H1 (cell line): Measurements from ENCODE around the gene CTNNA3. TPM values are rescaled to one million over a fixed set of nuclear protein-coding genes. Genes with fewer than 3 reads are reported as not detected.

Experiments
- CTCF ChIA-PET: fragments of 300-600 bp; sonication (Branson Sonifier 250); formaldehyde crosslinking; loops from one replicate; lab custom pipeline; 2021; ENCODE audit not compliant: partially characterized antibody; lab: Charles Lee
- POLR2A ChIA-PET: fragments of 300-600 bp; sonication (Branson Sonifier 250); formaldehyde crosslinking; loops from one replicate; lab custom pipeline; 2021; ENCODE audit warnings: inconsistent platforms; ENCODE audit not compliant: partially characterized antibody; lab: Charles Lee
- DNase-seq, 2 experiments: peaks; one replicate each; pipeline versions ENCODE4 v3.0.0 to v3.0.0-alpha.2; 2010 to 2022; ENCODE audit warnings: low spot score in 2 of 2, low read depth in 1 of 2, mixed read lengths in 1 of 2
- FAIRE-seq: peaks from 2 replicates; lab custom pipeline; 2011; peaks lifted over from hg19 to GRCh38; lab: Jason Lieb, UNC
- H2AFZ ChIP-seq: 2 replicates; pipeline ENCODE4 v1.8.1; 2012; ENCODE audit warnings: low read length, inconsistent platforms
- H2AK5ac ChIP-seq: 2 replicates; pipeline ENCODE4 v1.6.1; 2013; ENCODE audit warnings: low read depth, low read length
- H2BK120ac ChIP-seq: replicated peaks from 2 replicates; pipeline ENCODE3; 2013; ENCODE audit warnings: low read depth, low read length, inconsistent platforms
- H2BK12ac ChIP-seq: 2 replicates; pipeline ENCODE4 v1.6.1; 2013; ENCODE audit warnings: low read depth, low read length
- H2BK15ac ChIP-seq: 2 replicates; pipeline ENCODE4 v1.6.1; 2013; ENCODE audit warnings: low read length
- H2BK20ac ChIP-seq: 2 replicates; pipeline ENCODE4 v1.6.1; 2013; ENCODE audit warnings: low read length
- H2BK5ac ChIP-seq: 2 replicates; pipeline ENCODE4 v1.6.1; 2013; ENCODE audit warnings: low read depth, low read length
- H3K14ac ChIP-seq: 2 replicates; pipeline ENCODE4 v1.6.1; 2013; ENCODE audit warnings: inconsistent platforms; ENCODE audit not compliant: insufficient read length
- H3K18ac ChIP-seq: 2 replicates; pipeline ENCODE4 v1.6.1; 2013; ENCODE audit warnings: low read length; ENCODE audit errors: extremely low read depth
- H3K23ac ChIP-seq: 2 replicates; pipeline ENCODE4 v1.6.1; 2013; ENCODE audit warnings: inconsistent platforms; ENCODE audit not compliant: insufficient read length
- H3K23me2 ChIP-seq: 2 replicates; pipeline ENCODE4 v1.6.1; 2013; ENCODE audit warnings: low read depth, low read length
- H3K27ac ChIP-seq: 2 replicates; pipeline ENCODE4 v1.6.1; 2011; ENCODE audit warnings: low read depth, low read length, inconsistent platforms
- H3K27me3 ChIP-seq, 4 experiments: replicated peaks in 1 of 4; 1 replicate in 1 of 4; 2 replicates in 3 of 4; pipeline versions ENCODE4 v1.6.1 to v1.8.1; 2011 to 2013; ENCODE audit warnings: low read length in 3 of 4, mild to moderate bottlenecking in 3 of 4, inconsistent platforms in 2 of 4, mixed read lengths in 2 of 4, moderate library complexity in 1 of 4; ENCODE audit not compliant: control insufficient read depth in 3 of 4, insufficient read depth in 3 of 4; ENCODE audit errors: extremely low read depth in 1 of 4
- H3K36me3 ChIP-seq, 4 experiments: 2 replicates each; pipeline versions ENCODE4 v1.6.1 to v1.8.1; 2011 to 2013; ENCODE audit warnings: mild to moderate bottlenecking in 4 of 4, low read length in 3 of 4, moderate library complexity in 2 of 4, control low read depth in 1 of 4, inconsistent platforms in 1 of 4; ENCODE audit not compliant: insufficient read depth in 4 of 4, control insufficient read depth in 2 of 4
- H3K4ac ChIP-seq: replicated peaks from 2 replicates; pipeline ENCODE3; 2013; ENCODE audit warnings: low read length, low read depth, mixed read lengths, inconsistent platforms; ENCODE audit not compliant: insufficient read length
- H3K4me1 ChIP-seq, 4 experiments: replicated peaks in 1 of 4; 1 replicate in 1 of 4; 2 replicates in 3 of 4; pipeline versions ENCODE4 v1.6.1 to v1.8.1; 2011 to 2013; ENCODE audit warnings: low read length in 3 of 4, inconsistent platforms in 2 of 4, mixed read lengths in 1 of 4; ENCODE audit not compliant: insufficient read depth in 4 of 4, control insufficient read depth in 3 of 4
- H3K4me2 ChIP-seq, 2 experiments: 2 replicates each; pipeline versions ENCODE4 v1.6.1 to v1.8.1; 2011 to 2013; ENCODE audit warnings: low read depth in 2 of 2, low read length in 2 of 2, control low read depth in 1 of 2, inconsistent platforms in 1 of 2, mild to moderate bottlenecking in 1 of 2; ENCODE audit not compliant: insufficient read depth in 1 of 2
- H3K4me3 ChIP-seq, 4 experiments: fragments of 200-600, 300-600 bp in 1 of 4; sonication (generic), shearing (Covaris generic), sonication (Bioruptor Twin) in 1 of 4; 2 replicates each; pipeline versions ENCODE4 v1.5.1 to v1.8.1; 2011 to 2016; ENCODE audit warnings: low read length in 4 of 4, low read depth in 3 of 4, control low read depth in 2 of 4, inconsistent platforms in 2 of 4, mild to moderate bottlenecking in 2 of 4, mixed read lengths in 1 of 4, moderate library complexity in 1 of 4; ENCODE audit not compliant: insufficient read depth in 2 of 4; ENCODE audit errors: extremely low read depth in 1 of 4
- H3K56ac ChIP-seq: replicated peaks from 2 replicates; pipeline ENCODE3; 2013; ENCODE audit warnings: low read depth, mild to moderate bottlenecking, mixed read lengths, low read length, inconsistent platforms; ENCODE audit not compliant: insufficient read length
- H3K79me1 ChIP-seq: 2 replicates; pipeline ENCODE4 v1.6.1; 2013; ENCODE audit warnings: low read depth, low read length, control low read depth
- H3K79me2 ChIP-seq, 2 experiments: 2 replicates each; pipeline versions ENCODE4 v1.6.1 to v1.8.1; 2012 to 2013; ENCODE audit warnings: low read length in 2 of 2, mild to moderate bottlenecking in 2 of 2, inconsistent platforms in 1 of 2; ENCODE audit not compliant: insufficient read depth in 2 of 2, control insufficient read depth in 1 of 2
- H3K9ac ChIP-seq, 4 experiments: replicated peaks in 1 of 4; 1 replicate in 1 of 4; 2 replicates in 3 of 4; pipeline versions ENCODE4 v1.6.1 to v1.8.1; 2011 to 2013; ENCODE audit warnings: low read depth in 3 of 4, low read length in 3 of 4, control low read depth in 2 of 4, mild to moderate bottlenecking in 2 of 4, moderate library complexity in 2 of 4, inconsistent platforms in 1 of 4; ENCODE audit errors: extremely low read depth in 1 of 4
- H3K9me3 ChIP-seq, 2 experiments: 2 replicates each; pipeline versions ENCODE4 v1.6.1 to v1.8.1; 2012 to 2013; ENCODE audit warnings: mild to moderate bottlenecking in 2 of 2, moderate library complexity in 2 of 2, control low read depth in 1 of 2, inconsistent platforms in 1 of 2, low read depth in 1 of 2, low read length in 1 of 2, mixed read lengths in 1 of 2; ENCODE audit not compliant: insufficient read depth in 2 of 2
- H4K20me1 ChIP-seq, 2 experiments: replicated peaks in 1 of 2; 2 replicates each; pipeline versions ENCODE3 to v1.8.1; 2011 to 2013; ENCODE audit warnings: inconsistent platforms in 2 of 2, low read length in 2 of 2, mild to moderate bottlenecking in 1 of 2; ENCODE audit not compliant: insufficient read depth in 2 of 2, control insufficient read depth in 1 of 2
- H4K5ac ChIP-seq: 2 replicates; pipeline ENCODE4 v1.6.1; 2013; ENCODE audit warnings: low read length, low read depth, mixed read lengths, inconsistent platforms; ENCODE audit not compliant: insufficient read length
- H4K8ac ChIP-seq: 2 replicates; pipeline ENCODE4 v1.8.0; 2013; ENCODE audit warnings: mild to moderate bottlenecking, moderate library complexity, low read length, inconsistent platforms; ENCODE audit not compliant: insufficient read depth; ENCODE audit errors: extremely low read depth
- H4K91ac ChIP-seq: replicated peaks from 2 replicates; pipeline ENCODE3; 2013; ENCODE audit warnings: low read length, mixed read lengths, inconsistent platforms; ENCODE audit not compliant: insufficient read length
- ASH2L ChIP-seq: fragments of 200-600, 300-600 bp; sonication (generic); IDR thresholded peaks from one replicate; pipeline ENCODE4 v1.7.1; 2017; ENCODE audit warnings: low read length
- BACH1 ChIP-seq: IDR thresholded peaks from 2 replicates; pipeline ENCODE4 v1.6.1; 2012; ENCODE audit warnings: low read length, improper control_type of control experiment
- BCL11A ChIP-seq, 2 experiments: IDR thresholded peaks; one replicate each; pipeline ENCODE4 v1.6.1; 2011; ENCODE audit warnings: low read depth in 2 of 2, low read length in 2 of 2, mild to moderate bottlenecking in 2 of 2
- CHD1 ChIP-seq: IDR thresholded peaks from 2 replicates; pipeline ENCODE4 v1.6.1; 2012; ENCODE audit warnings: low read depth, low read length, improper control_type of control experiment
- CREB1 ChIP-seq: IDR thresholded peaks from 2 replicates; pipeline ENCODE4 v1.6.1; 2012; ENCODE audit warnings: inconsistent platforms
- EP300 ChIP-seq, 2 experiments: IDR thresholded peaks; 1 replicate in 1 of 2; 2 replicates in 1 of 2; pipeline ENCODE4 v1.6.1; 2011 to 2012; ENCODE audit warnings: low read depth in 2 of 2, low read length in 2 of 2, mild to moderate bottlenecking in 2 of 2, borderline replicate concordance in 1 of 2, inconsistent platforms in 1 of 2, moderate library complexity in 1 of 2
- GABPA ChIP-seq: IDR thresholded peaks from 2 replicates; pipeline ENCODE4 v1.6.1; 2011; ENCODE audit warnings: mild to moderate bottlenecking, low read length, moderate library complexity, borderline replicate concordance; ENCODE audit not compliant: insufficient read depth
- KDM4A ChIP-seq: IDR thresholded peaks from one replicate; pipeline ENCODE4 v1.7.1; 2012; ENCODE audit warnings: low read depth, mild to moderate bottlenecking, moderate library complexity, low read length, inconsistent platforms; ENCODE audit not compliant: severe bottlenecking
- NRF1 ChIP-seq: IDR thresholded peaks from 2 replicates; pipeline ENCODE4 v1.6.1; 2011; ENCODE audit warnings: mild to moderate bottlenecking, low read depth, low read length, improper control_type of control experiment
- PHF8 ChIP-seq: fragments of 200-600 bp; sonication (generic); conservative IDR thresholded peaks from 2 replicates; pipeline ENCODE4 v1.7.1; 2012; ENCODE audit warnings: low read depth, mild to moderate bottlenecking, inconsistent platforms, low read length, moderate library complexity
- RBBP5 ChIP-seq: IDR thresholded peaks from 2 replicates; pipeline ENCODE4 v1.7.1; 2012; ENCODE audit warnings: low read depth, mild to moderate bottlenecking, inconsistent platforms, low read length, moderate library complexity, borderline replicate concordance
- SIX5 ChIP-seq: IDR thresholded peaks from 2 replicates; pipeline ENCODE4 v1.6.1; 2011; ENCODE audit warnings: mild to moderate bottlenecking, low read depth, low read length
- YY1 ChIP-seq: IDR thresholded peaks from 2 replicates; pipeline ENCODE4 v1.6.1; 2011; ENCODE audit warnings: low read depth, mild to moderate bottlenecking, low read length
- WGBS, 2 experiments: shearing (Covaris generic) in 1 of 2; methylation state at CpG; one replicate each; pipeline versions ENCODE4 v1.1.6 to v1.1.7; 2013 to 2015; ENCODE audit warnings: low lambda C conversion rate in 2 of 2, mixed read lengths in 2 of 2, inconsistent platforms in 1 of 2, low coverage in 1 of 2, missing lambda C conversion rate in 1 of 2; ENCODE audit not compliant: insufficient replicate concordance in 2 of 2, insufficient coverage in 1 of 2, insufficient read length in 1 of 2; ENCODE audit errors: extremely low coverage in 1 of 2, missing lambda C conversion rate in 1 of 2; 5-methylcytosine and 5-hydroxymethylcytosine counted together
- polyA plus RNA-seq, 7 experiments: library from polyadenylated mRNA; depleted of rRNA in 3 of 7; stranded (reverse) in 5 of 7; unstranded in 2 of 7; fragments of >200 nt in 5 of 7; fragments of 200-250 nt in 2 of 7; gene quantifications; 1 replicate in 5 of 7; 2 replicates in 1 of 7; 4 replicates in 1 of 7; pipeline versions ENCODE4 v1.2.1 to v1.2.3, GENCODE V29; 2011 to 2013; ENCODE audit warnings: missing spikeins in 2 of 7, mixed read lengths in 2 of 7
- total RNA-seq: library from RNA; stranded (reverse); fragmentation: NEBNext Ultra II Directional; extraction: Animal tissue kit (Norgen Biotek cat#: 25700); gene quantifications from 2 replicates; pipeline ENCODE4 v1.2.1, GENCODE V29; 2021
- TF ChIP-seq, protein P1 (sequence below): IDR thresholded peaks from 2 replicates; pipeline ENCODE4 v1.6.1; 2011; ENCODE audit warnings: low read depth, mild to moderate bottlenecking, low read length; ENCODE audit not compliant: insufficient read depth

CTNNA3 gene
- total and polyA plus RNA-seq, 2 of the 8 experiments (the other 6 are each of a cell fraction or from before 2014, with no cell fraction given) = 1.3 to 1.5 TPM

GRCh38 chr10:66192162-66192831 is 1503.7 kb downstream of the CTNNA3 start:
- no peaks in the 10 kb centered on the region for H3K9me3 ChIP-seq
- peaks cover 0 to 1% (median 0%) of the 10 kb centered on the region in 4 experiments; a peak in 1 of 7 replicates for H3K27me3 ChIP-seq
- H4K91ac ChIP-seq = no peak overlapping the region
- H3K14ac ChIP-seq = no peak overlapping the region
- no peak overlapping the region for H4K8ac ChIP-seq
- no peak overlapping the region for H2BK5ac ChIP-seq
- WGBS, 2 experiments = 87% methylated on average over 2 of the region's 2 CpGs; no CpG with 5 or more reads in 1 of the 2 experiments
- H3K79me1 ChIP-seq = no peaks in the 10 kb centered on the region
- no peaks in the 10 kb centered on the region for H3K23me2 ChIP-seq
- H3K18ac ChIP-seq = no peak overlapping the region
- no peak overlapping the region for H3K56ac ChIP-seq
- H3K23ac ChIP-seq = no peak overlapping the region
- H3K4me3 ChIP-seq = no peak overlapping the region
- H3K9ac ChIP-seq = no peak overlapping the region
- no peak overlapping the region for H3K4ac ChIP-seq
- H2BK120ac ChIP-seq = no peak overlapping the region
- H2BK20ac ChIP-seq = no peak overlapping the region
- no peak overlapping the region for H4K5ac ChIP-seq
- no peaks in the 10 kb centered on the region for H3K79me2 ChIP-seq
- no peak overlapping the region for H2BK12ac ChIP-seq
- H3K36me3 ChIP-seq = no peaks in the 10 kb centered on the region
- no peak overlapping the region for H3K27ac ChIP-seq
- POLR2A ChIA-PET = no interaction called here
- no peaks in the 10 kb centered on the region for H3K4me1 ChIP-seq
- no peak overlapping the region for H2AFZ ChIP-seq
- no peak overlapping the region for H2AK5ac ChIP-seq
- H3K4me2 ChIP-seq = no peak overlapping the region
- FAIRE-seq (no peak), DNase-seq (no peak)
- no peaks in the 10 kb centered on the region for H4K20me1 ChIP-seq
- no peak overlapping the region for H2BK15ac ChIP-seq
- CTCF ChIA-PET = no interaction called here
- TF ChIP-seq KDM4A (no peak), SIX5 (no peak), GABPA (no peak), BACH1 (no peak), CREB1 (no peak), EP300 (IDR thresholded peaks at IDR 0.05; ENCODE audit: borderline replicate concordance in 1 of 2, low read depth in 2 of 2, low read length in 2 of 2) (no peak), PHF8 (no peak), NRF1 (no peak), CHD1 (no peak), YY1 (no peak), ASH2L (no peak), BCL11A (IDR thresholded peaks at IDR 0.05; ENCODE audit: low read depth in 2 of 2, low read length in 2 of 2) (no peak), RBBP5 (no peak)
- TF ChIP-seq, protein P1, sequence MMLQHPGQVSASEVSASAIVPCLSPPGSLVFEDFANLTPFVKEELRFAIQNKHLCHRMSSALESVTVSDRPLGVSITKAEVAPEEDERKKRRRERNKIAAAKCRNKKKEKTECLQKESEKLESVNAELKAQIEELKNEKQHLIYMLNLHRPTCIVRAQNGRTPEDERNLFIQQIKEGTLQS = no peak
